Esophagus muscularis mucosa (tissue), 3 donors: ENCODE results near the gene MEGF6.

ENCODE experiments used
- CTCF ChIP-seq, 3 experiments: fragments of 200-600 bp in 2 of 3; fragments of 450-650 bp in 1 of 3; sonication (generic) in 2 of 3; IDR thresholded peaks; one replicate each; pipeline ENCODE4 v1.5.1; 2017 to 2019; ENCODE audit warnings: antibody characterized with exemption in 3 of 3, mild to moderate bottlenecking in 2 of 3, moderate library complexity in 1 of 3
- EP300 ChIP-seq: sonication (generic); formaldehyde crosslinking; IDR thresholded peaks from one replicate; pipeline ENCODE4 v1.6.1; 2017; ENCODE audit warnings: antibody characterized with exemption

GRCh38 chr1:3463013-3463385 lies 148.3 kb downstream of the MEGF6 start:
- TF ChIP-seq EP300, result no peak
- no peak for TF ChIP-seq CTCF (IDR thresholded peaks at IDR 0.05)
